GM23338 (cell line): Measurements from ENCODE around the gene ASB3. TPM values are rescaled to one million over a fixed set of nuclear protein-coding genes. Genes with fewer than 3 reads are reported as not detected.

Source experiments
- ATAC-seq: fragments of 200-7000 bp; cut with Tn5 transposase; 3 replicates; pipeline ENCODE4 v1.9.1; 2020
- DNase-seq: peaks from one replicate; pipeline ENCODE4 v3.0.0-alpha.2; 2015; ENCODE audit warnings: low spot score
- H2AFZ ChIP-seq: fragments of 200-600 bp; sonication (generic); 2 replicates; pipeline ENCODE4 v1.8.0; 2016; ENCODE audit warnings: antibody characterized with exemption, mild to moderate bottlenecking, moderate library complexity
- H3F3A ChIP-seq: fragments of 200-600 bp; sonication (generic); replicated peaks from 2 replicates; pipeline ENCODE4 v1.8.0; 2017; ENCODE audit warnings: antibody characterized with exemption, mixed run types, low read depth
- H3K27ac ChIP-seq: fragments of 200-600 bp; sonication (generic); 2 replicates; pipeline ENCODE4 v1.6.1; 2016; ENCODE audit warnings: low read depth
- H3K27me3 ChIP-seq: fragments of 200-600 bp; sonication (generic); 2 replicates; pipeline ENCODE4 v1.8.0; 2016; ENCODE audit warnings: mild to moderate bottlenecking, mixed run types, moderate library complexity; ENCODE audit not compliant: insufficient read depth
- H3K36me3 ChIP-seq: fragments of 200-600 bp; sonication (generic); 2 replicates; pipeline ENCODE4 v1.8.0; 2016; ENCODE audit warnings: mild to moderate bottlenecking; ENCODE audit not compliant: insufficient read depth
- H3K4me1 ChIP-seq: fragments of 200-600 bp; sonication (generic); 2 replicates; pipeline ENCODE4 v1.8.0; 2016; ENCODE audit warnings: mild to moderate bottlenecking, moderate library complexity; ENCODE audit not compliant: insufficient read depth
- H3K4me2 ChIP-seq: fragments of 200-600 bp; sonication (generic); 2 replicates; pipeline ENCODE4 v1.7.1; 2017; ENCODE audit warnings: mixed run types
- H3K4me3 ChIP-seq: fragments of 200-600 bp; sonication (generic); 2 replicates; pipeline ENCODE4 v1.6.1; 2016; ENCODE audit warnings: mixed run types
- H3K79me2 ChIP-seq: fragments of 200-600 bp; sonication (generic); replicated peaks from 2 replicates; pipeline ENCODE4 v1.8.0; 2017; ENCODE audit warnings: mild to moderate bottlenecking; ENCODE audit not compliant: insufficient read depth
- H3K9me2 ChIP-seq: fragments of 200-600 bp; sonication (generic); 2 replicates; pipeline ENCODE4 v1.8.0; 2017; ENCODE audit not compliant: insufficient read depth
- H4K20me1 ChIP-seq: fragments of 200-600 bp; sonication (generic); replicated peaks from 2 replicates; pipeline ENCODE4 v1.8.0; 2017; ENCODE audit warnings: mild to moderate bottlenecking; ENCODE audit not compliant: insufficient read depth
- H3K27ac Mint-ChIP-seq: 2 replicates; pipeline ENCODE4 v1.8.0; 2020; ENCODE audit warnings: inconsistent platforms, mild to moderate bottlenecking, moderate library complexity, mixed read lengths
- H3K27me3 Mint-ChIP-seq: 3 replicates; pipeline ENCODE4 v1.8.0; 2022; ENCODE audit warnings: low read depth, mild to moderate bottlenecking, moderate library complexity, mixed read lengths, inconsistent platforms; ENCODE audit not compliant: insufficient read depth, poor library complexity
- H3K36me3 Mint-ChIP-seq: 3 replicates; pipeline ENCODE4 v1.8.0; 2021; ENCODE audit warnings: low read depth, mild to moderate bottlenecking, inconsistent platforms, moderate library complexity, mixed read lengths
- H3K4me1 Mint-ChIP-seq: 3 replicates; pipeline ENCODE4 v1.8.0; 2020; ENCODE audit warnings: mild to moderate bottlenecking, inconsistent platforms, mixed read lengths
- H3K4me3 Mint-ChIP-seq: 3 replicates; pipeline ENCODE4 v1.8.0; 2021; ENCODE audit warnings: moderate library complexity, mild to moderate bottlenecking, inconsistent platforms, mixed read lengths
- H3K9me3 Mint-ChIP-seq: 3 replicates; pipeline ENCODE4 v1.8.0; 2020; ENCODE audit warnings: moderate library complexity, mild to moderate bottlenecking, inconsistent platforms, mixed read lengths
- CREB1 ChIP-seq: fragments of 250-450 bp; sonication (Bioruptor Pico); IDR thresholded peaks from 2 replicates; pipeline ENCODE4 v1.5.0; 2020; ENCODE audit warnings: low read depth, mild to moderate bottlenecking, moderate library complexity
- CTCF ChIP-seq, 2 experiments: fragments of 200-600 bp in 1 of 2; sonication (generic) in 1 of 2; conservative IDR thresholded peaks; 2 replicates each; pipeline versions ENCODE4 v1.5.1 to v1.6.1; 2016 to 2017; ENCODE audit warnings: antibody characterized with exemption in 2 of 2, low read depth in 2 of 2, mild to moderate bottlenecking in 2 of 2, moderate library complexity in 1 of 2
- ETS1 ChIP-seq: IDR thresholded peaks from 2 replicates; pipeline ENCODE4 v1.6.1; 2016; ENCODE audit warnings: antibody characterized with exemption
- EZH2 ChIP-seq: fragments of 200-600 bp; sonication (generic); IDR thresholded peaks from one replicate; pipeline ENCODE4 v1.8.0; 2017; ENCODE audit warnings: antibody characterized with exemption, mild to moderate bottlenecking, low read depth; ENCODE audit not compliant: unreplicated experiment
- EZH2phosphoT487 ChIP-seq: fragments of 200-600 bp; sonication (generic); IDR thresholded peaks from one replicate; pipeline ENCODE4 v1.8.1; 2018; ENCODE audit warnings: antibody characterized with exemption; ENCODE audit not compliant: unreplicated experiment
- JUNB ChIP-seq: IDR thresholded peaks from one replicate; pipeline ENCODE4 v1.6.1; 2016; ENCODE audit warnings: antibody characterized with exemption; ENCODE audit not compliant: unreplicated experiment
- NANOG ChIP-seq: IDR thresholded peaks from 2 replicates; pipeline ENCODE4 v1.6.1; 2016; ENCODE audit warnings: antibody characterized with exemption, borderline replicate concordance
- POLR2AphosphoS5 ChIP-seq: IDR thresholded peaks from 2 replicates; pipeline ENCODE4 v1.6.1; 2016; ENCODE audit warnings: antibody characterized with exemption, low read depth
- REST ChIP-seq: IDR thresholded peaks from one replicate; pipeline ENCODE4 v1.6.1; 2018; ENCODE audit warnings: antibody characterized with exemption; ENCODE audit not compliant: unreplicated experiment
- STAT1 ChIP-seq: IDR thresholded peaks from one replicate; pipeline ENCODE4 v1.6.1; 2016; ENCODE audit warnings: antibody characterized with exemption; ENCODE audit not compliant: unreplicated experiment
- ZNF114 ChIP-seq: fragments of 250-450 bp; sonication (Bioruptor Pico); IDR thresholded peaks from 2 replicates; pipeline ENCODE4 v1.5.0; 2020; ENCODE audit warnings: mild to moderate bottlenecking, moderate library complexity
- ZNF331 ChIP-seq: fragments of 250-450 bp; sonication (Bioruptor Pico); IDR thresholded peaks from 2 replicates; pipeline ENCODE4 v1.5.0; 2020; ENCODE audit warnings: low read depth, mild to moderate bottlenecking, moderate library complexity
- ZNF462 ChIP-seq: fragments of 250-450 bp; sonication (Bioruptor Pico); IDR thresholded peaks from 2 replicates; pipeline ENCODE4 v1.5.0; 2020; ENCODE audit warnings: mild to moderate bottlenecking, moderate library complexity
- polyA plus RNA-seq: library from polyadenylated mRNA; unstranded; fragments of >200 nt; fragmentation: Nextera tagmentation; extraction: Ambion mirVana; gene quantifications from 2 replicates; pipeline ENCODE4 v1.2.1, GENCODE V29; 2016
- total RNA-seq: library from RNA; depleted of rRNA; stranded (reverse); fragments of >200 nt; shearing (Covaris generic); gene quantifications from 2 replicates; pipeline ENCODE4 v1.2.3, GENCODE V29; 2014

The ASB3 gene
- total and polyA plus RNA-seq, 2 experiments from 2014 or later = 22.4 to 30.5 TPM

GRCh38 chr2:53755121-53755520, 31.6 kb downstream of the ASB3 start:
- peaks cover 20% of the 10 kb centered on the region for H3K36me3 Mint-ChIP-seq
- H3K27me3 ChIP-seq = no peaks in the 10 kb centered on the region

More at GRCh38 chr2:53755121-53755520, 31.6 kb downstream of the ASB3 start:
- H3K27ac ChIP-seq = no peak overlapping the region
- Mint-ChIP-seq H3K27ac (no peak overlapping the region), H3K27me3 (no peaks in the 10 kb centered on the region), H3K4me3 (no peak overlapping the region), H3K4me1 (0 out of 3 replicates have a peak, but pooled peaks cover 5% of the 10 kb centered on the region), H3K9me3 (no peaks in the 10 kb centered on the region)
- no peaks in the 10 kb centered on the region for H3K9me2 ChIP-seq
- H3F3A ChIP-seq = no peaks in the 10 kb centered on the region
- H3K36me3 ChIP-seq = 0 out of 2 replicates have a peak, but pooled peaks cover 3% of the 10 kb centered on the region
- no peaks in the 10 kb centered on the region for H3K79me2 ChIP-seq
- DNase-seq = no peak
- no peak for TF ChIP-seq NANOG
- TF ChIP-seq EZH2 = no peak
- no peak for TF ChIP-seq STAT1
- TF ChIP-seq CREB1 (CRISPR knock-in tag) = no peak
- no peak for TF ChIP-seq ZNF462 (CRISPR knock-in tag)
- no peak for TF ChIP-seq POLR2AphosphoS5
- no peak for TF ChIP-seq REST
- no peak for TF ChIP-seq JUNB
- no peak for TF ChIP-seq ZNF331
- no peak for TF ChIP-seq ZNF114
- no peak for TF ChIP-seq EZH2phosphoT487
- TF ChIP-seq ETS1 = no peak
- no peak for TF ChIP-seq CTCF (conservative IDR thresholded peaks at IDR 0.05; ENCODE audit: low read depth in 2 of 2)
- H3K4me2 ChIP-seq = no peak overlapping the region
- no peak overlapping the region for H3K4me3 ChIP-seq
- ATAC-seq = no peak
- H3K4me1 ChIP-seq = no peaks in the 10 kb centered on the region
- H4K20me1 ChIP-seq = no peaks in the 10 kb centered on the region
- no peak overlapping the region for H2AFZ ChIP-seq
